T-helper 17 cell (primary cell): Measurements from ENCODE around the gene BMAL1. TPM values are rescaled to one million over a fixed set of nuclear protein-coding genes. Genes with fewer than 3 reads are reported as not detected.
A peak's percentile ranks its signal among the peaks of the same experiment; 100 is the strongest.
"Not testable (repeated sequence)": the region's sequence is repeated elsewhere in the genome, so short reads cannot be mapped to it uniquely, and the experiment has no call there.

ENCODE experiments used
- ATAC-seq: fragments of 150-1000 bp; cut with Tn5 transposase; 2 replicates; pipeline ENCODE4 v1.10.0; 2021; ENCODE audit warnings: mild to moderate bottlenecking, moderate library complexity
- DNase-seq, 3 donors: peaks; one replicate each; pipeline versions ENCODE4 v3.0.0 to v3.0.0-alpha.2; 2020 to 2021
- H3K9me3 ChIP-seq: one replicate; pipeline ENCODE4 v1.7.0; 2013; ENCODE audit warnings: low read length, mild to moderate bottlenecking; ENCODE audit not compliant: control insufficient read depth, poor library complexity, severe bottlenecking
- H3K27ac Mint-ChIP-seq: one replicate; pipeline ENCODE4 v1.8.0; 2022; ENCODE audit warnings: mild to moderate bottlenecking, moderate library complexity, mixed read lengths
- H3K27me3 Mint-ChIP-seq: one replicate; pipeline ENCODE4 v1.8.0; 2022; ENCODE audit warnings: mixed read lengths
- H3K36me3 Mint-ChIP-seq: one replicate; pipeline ENCODE4 v1.8.0; 2022; ENCODE audit warnings: low read depth, mixed read lengths
- H3K4me1 Mint-ChIP-seq: one replicate; pipeline ENCODE4 v1.8.0; 2022; ENCODE audit warnings: mild to moderate bottlenecking, mixed read lengths
- H3K4me3 Mint-ChIP-seq: one replicate; pipeline ENCODE4 v1.8.0; 2022; ENCODE audit warnings: mild to moderate bottlenecking, moderate library complexity, mixed read lengths
- total RNA-seq, 4 donors: library from RNA in 2 of 4; stranded (reverse) in 2 of 4; gene quantifications; one replicate each; pipeline ENCODE4 v1.2.3 and lab custom pipeline; 2022 to 2026

Gene BMAL1
- total RNA-seq, 2 donors from 2014 or later, result 143 to 144 TPM

- no peak overlapping the region for H3K4me3 Mint-ChIP-seq
- peaks cover 5% of the 10 kb centered on the region for H3K9me3 ChIP-seq
- no peak for ATAC-seq
- no peak for DNase-seq
- no peak overlapping the region for H3K27ac Mint-ChIP-seq
- H3K4me1 Mint-ChIP-seq, result peaks cover 11% of the 10 kb centered on the region
- peaks cover 6% of the 10 kb centered on the region for H3K36me3 Mint-ChIP-seq
- no peaks in the 10 kb centered on the region for H3K27me3 Mint-ChIP-seq
Measured at GRCh38 chr11:13429288-13429687, 151.7 kb downstream of the BMAL1 start.

- DNase-seq (no peak), ATAC-seq (no peak)
- H3K27ac Mint-ChIP-seq, result no peak overlapping the region
- H3K36me3 Mint-ChIP-seq, result peaks cover 6% of the 10 kb centered on the region
- peaks cover 5% of the 10 kb centered on the region for H3K9me3 ChIP-seq
- H3K4me3 Mint-ChIP-seq, result no peak overlapping the region
- H3K27me3 Mint-ChIP-seq, result no peaks in the 10 kb centered on the region
- H3K4me1 Mint-ChIP-seq, result peaks cover 11% of the 10 kb centered on the region
Measured at GRCh38 chr11:13429836-13430235, 152.2 kb downstream of the BMAL1 start.

- DNase-seq, result no peak
- H3K9me3 ChIP-seq, result no peaks in the 10 kb centered on the region
- Mint-ChIP-seq H3K27me3 (no peaks in the 10 kb centered on the region), H3K4me1 (peaks cover 19% of the 10 kb centered on the region), H3K36me3 (no peaks in the 10 kb centered on the region), H3K4me3 (no peak overlapping the region), H3K27ac (no peak overlapping the region)
- no peak for ATAC-seq
Measured at GRCh38 chr11:13433437-13433836, 155.8 kb downstream of the BMAL1 start.

GRCh38 chr11:13434247-13435205, 156.9 kb downstream of the BMAL1 start:
- Mint-ChIP-seq H3K36me3 (no peaks in the 10 kb centered on the region), H3K27me3 (no peaks in the 10 kb centered on the region), H3K27ac (no peak overlapping the region), H3K4me3 (peak overlapping the region; percentile 5), H3K4me1 (peaks cover 19% of the 10 kb centered on the region)
- DNase-seq (no peak), ATAC-seq (no peak)
- no peaks in the 10 kb centered on the region for H3K9me3 ChIP-seq

GRCh38 chr11:13436836-13437235, 159.2 kb downstream of the BMAL1 start:
- not testable (repeated sequence) for H3K36me3 Mint-ChIP-seq, H3K27me3 Mint-ChIP-seq, H3K27ac Mint-ChIP-seq, H3K4me3 Mint-ChIP-seq, H3K9me3 ChIP-seq, ATAC-seq, DNase-seq
- peaks cover 24% of the 10 kb centered on the region for H3K4me1 Mint-ChIP-seq

Other genes with a start within 250 kb of the BMAL1 start
- gene BTBD10, start 185.4 kb downstream of the BMAL1 start, total RNA-seq, result 10 to 100 TPM; 12.1 to 15.9 TPM
- gene PTH, start 218.2 kb downstream of the BMAL1 start, total RNA-seq, result not detected